NCI-H1417 treated with DMSO at 0.1 percent for 48 hours (cell line): ENCODE measurements around the gene PPP1R9A.

Experiments used
- DNase-seq: peaks from one replicate; lab custom pipeline; 2025; lab: John Stamatoyannopoulos, UW

The PPP1R9A gene

GRCh38 chr7:95035295-95035694 is 127.9 kb downstream of the PPP1R9A start:
- DNase-seq: no peak

GRCh38 chr7:95041031-95041430 is 133.6 kb downstream of the PPP1R9A start:
- DNase-seq: no peak

- DNase-seq: no peak
These were observed 138.0 kb downstream of the PPP1R9A start for GRCh38 chr7:95045236-95045923.

GRCh38 chr7:95046494-95047240 is 139.3 kb downstream of the PPP1R9A start:
- no peak for DNase-seq

GRCh38 chr7:95047291-95047690 is 139.9 kb downstream of the PPP1R9A start:
- DNase-seq: no peak

GRCh38 chr7:95052566-95053094 is 145.2 kb downstream of the PPP1R9A start:
- no peak for DNase-seq

- DNase-seq: no peak
These were observed 147.0 kb downstream of the PPP1R9A start for GRCh38 chr7:95054386-95054785.

GRCh38 chr7:95055295-95055694 is 147.9 kb downstream of the PPP1R9A start:
- no peak for DNase-seq

- no peak for DNase-seq
These were observed 148.8 kb downstream of the PPP1R9A start for GRCh38 chr7:95056107-95056739.

GRCh38 chr7:95056901-95057300 is 149.5 kb downstream of the PPP1R9A start:
- DNase-seq: no peak

GRCh38 chr7:95059842-95060313 is 152.5 kb downstream of the PPP1R9A start:
- DNase-seq: no peak

GRCh38 chr7:95062901-95063300 is 155.5 kb downstream of the PPP1R9A start:
- no peak for DNase-seq

- no peak for DNase-seq
These were observed 159.5 kb downstream of the PPP1R9A start for GRCh38 chr7:95066737-95067530.

- no peak for DNase-seq
These were observed 181.3 kb downstream of the PPP1R9A start for GRCh38 chr7:95088536-95089215.

- DNase-seq: no peak
These were observed 182.3 kb downstream of the PPP1R9A start for GRCh38 chr7:95089414-95090315.

- DNase-seq: no peak
These were observed 184.9 kb downstream of the PPP1R9A start for GRCh38 chr7:95092324-95092723.

GRCh38 chr7:95095259-95095965 is 188.0 kb downstream of the PPP1R9A start:
- no peak for DNase-seq

- DNase-seq: no peak
These were observed 188.7 kb downstream of the PPP1R9A start for GRCh38 chr7:95095966-95096540.

GRCh38 chr7:95097291-95097690 is 189.9 kb downstream of the PPP1R9A start:
- no peak for DNase-seq
